Neural progenitor cell (in vitro differentiated cells): Measurements from ENCODE around the gene SLC51B. TPM values are rescaled to one million over a fixed set of nuclear protein-coding genes. Genes with fewer than 3 reads are reported as not detected.
A peak's percentile ranks its signal among the peaks of the same experiment; 100 is the strongest.

Source experiments
- DNase-seq: peaks from one replicate; pipeline ENCODE4 v3.0.0-alpha.2; 2016; ENCODE audit warnings: low spot score
- H2AFZ ChIP-seq: fragments of 200-600 bp; sonication (generic); replicated peaks from 2 replicates; pipeline ENCODE4 v1.6.1; 2016; ENCODE audit warnings: antibody characterized with exemption
- H3F3A ChIP-seq: fragments of 200-600 bp; sonication (generic); 2 replicates; pipeline ENCODE4 v1.6.1; 2016; ENCODE audit warnings: antibody characterized with exemption, low read depth
- H3K27ac ChIP-seq: fragments of 200-600 bp; sonication (generic); 2 replicates; pipeline ENCODE4 v1.5.1; 2016; ENCODE audit warnings: mild to moderate bottlenecking
- H3K27me3 ChIP-seq: fragments of 200-600 bp; sonication (generic); 2 replicates; pipeline ENCODE4 v1.6.1; 2016; ENCODE audit warnings: mild to moderate bottlenecking, moderate library complexity
- H3K36me3 ChIP-seq: fragments of 200-600 bp; sonication (generic); 2 replicates; pipeline ENCODE4 v1.5.1; 2016
- H3K4me1 ChIP-seq: fragments of 200-600 bp; sonication (generic); 2 replicates; pipeline ENCODE4 v1.6.1; 2016; ENCODE audit warnings: mixed run types
- H3K4me2 ChIP-seq: fragments of 200-600 bp; sonication (generic); 2 replicates; pipeline ENCODE4 v1.6.1; 2016
- H3K4me3 ChIP-seq: fragments of 200-600 bp; sonication (generic); 2 replicates; pipeline ENCODE4 v1.5.1; 2016
- H3K79me2 ChIP-seq: fragments of 200-600 bp; sonication (generic); 2 replicates; pipeline ENCODE4 v1.6.1; 2016; ENCODE audit warnings: low read depth
- H3K9ac ChIP-seq: fragments of 200-600 bp; sonication (generic); 2 replicates; pipeline ENCODE4 v1.6.1; 2016
- H3K9me3 ChIP-seq: fragments of 200-600 bp; sonication (generic); 2 replicates; pipeline ENCODE4 v1.5.1; 2016; ENCODE audit warnings: low read depth
- H4K20me1 ChIP-seq: fragments of 200-600 bp; sonication (generic); 2 replicates; pipeline ENCODE4 v1.6.1; 2016; ENCODE audit warnings: low read depth
- H3K27ac Mint-ChIP-seq: 3 replicates; pipeline ENCODE4 v1.8.0; 2021; ENCODE audit warnings: mixed read lengths
- H3K27me3 Mint-ChIP-seq: 2 replicates; pipeline ENCODE4 v1.8.0; 2022; ENCODE audit warnings: low read depth, mild to moderate bottlenecking, inconsistent platforms, moderate library complexity, mixed read lengths; ENCODE audit not compliant: insufficient read depth
- H3K36me3 Mint-ChIP-seq: 3 replicates; pipeline ENCODE4 v1.8.0; 2021; ENCODE audit warnings: mixed read lengths
- H3K4me1 Mint-ChIP-seq: 3 replicates; pipeline ENCODE4 v1.8.0; 2021; ENCODE audit warnings: mixed read lengths
- H3K4me3 Mint-ChIP-seq: 3 replicates; pipeline ENCODE4 v1.8.0; 2021; ENCODE audit warnings: mild to moderate bottlenecking, moderate library complexity, mixed read lengths
- H3K9me3 Mint-ChIP-seq: 3 replicates; pipeline ENCODE4 v1.8.0; 2020; ENCODE audit warnings: mixed read lengths
- EZH2 ChIP-seq: fragments of 200-600 bp; sonication (generic); IDR thresholded peaks from 2 replicates; pipeline ENCODE4 v1.6.1; 2017; ENCODE audit warnings: antibody characterized with exemption, mild to moderate bottlenecking, moderate library complexity
- EZH2phosphoT487 ChIP-seq: fragments of 200-600 bp; sonication (generic); IDR thresholded peaks from 2 replicates; pipeline ENCODE4 v1.6.1; 2017; ENCODE audit warnings: antibody characterized with exemption
- total RNA-seq: library from RNA; depleted of rRNA; stranded (reverse); fragments of >200 nt; gene quantifications from 2 replicates; pipeline ENCODE4 v1.2.3, GENCODE V29; 2015; ENCODE audit warnings: low replicate concordance
- TF ChIP-seq, protein P1 (sequence below): fragments of 200-600 bp; sonication (generic); IDR thresholded peaks from 2 replicates; pipeline ENCODE4 v1.5.1; 2017; ENCODE audit warnings: antibody characterized with exemption, mild to moderate bottlenecking

SLC51B gene
- total RNA-seq, 1 donor from 2014 or later = not detected

DNA sequence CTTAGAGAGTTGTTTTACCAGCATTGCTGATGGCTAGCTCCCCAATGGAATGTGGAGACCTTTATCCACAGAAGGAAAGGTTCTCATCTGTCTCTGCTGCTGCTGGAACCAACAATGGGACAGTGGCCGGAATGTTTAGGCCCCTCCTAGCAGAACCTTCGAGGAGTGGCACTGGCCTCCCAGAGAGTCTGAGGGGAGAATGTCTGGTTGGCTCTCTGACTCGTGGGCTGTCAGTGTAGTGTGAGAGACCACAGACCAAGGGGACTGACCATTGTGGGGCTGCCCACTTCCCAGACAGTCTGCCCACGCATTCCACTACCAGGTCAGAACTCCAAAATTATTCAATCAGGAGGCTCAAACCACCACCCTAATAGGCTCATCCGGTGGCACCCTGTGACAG, 17.5 kb downstream of the SLC51B start:
- no peak for TF ChIP-seq EZH2phosphoT487
- TF ChIP-seq, protein P1, sequence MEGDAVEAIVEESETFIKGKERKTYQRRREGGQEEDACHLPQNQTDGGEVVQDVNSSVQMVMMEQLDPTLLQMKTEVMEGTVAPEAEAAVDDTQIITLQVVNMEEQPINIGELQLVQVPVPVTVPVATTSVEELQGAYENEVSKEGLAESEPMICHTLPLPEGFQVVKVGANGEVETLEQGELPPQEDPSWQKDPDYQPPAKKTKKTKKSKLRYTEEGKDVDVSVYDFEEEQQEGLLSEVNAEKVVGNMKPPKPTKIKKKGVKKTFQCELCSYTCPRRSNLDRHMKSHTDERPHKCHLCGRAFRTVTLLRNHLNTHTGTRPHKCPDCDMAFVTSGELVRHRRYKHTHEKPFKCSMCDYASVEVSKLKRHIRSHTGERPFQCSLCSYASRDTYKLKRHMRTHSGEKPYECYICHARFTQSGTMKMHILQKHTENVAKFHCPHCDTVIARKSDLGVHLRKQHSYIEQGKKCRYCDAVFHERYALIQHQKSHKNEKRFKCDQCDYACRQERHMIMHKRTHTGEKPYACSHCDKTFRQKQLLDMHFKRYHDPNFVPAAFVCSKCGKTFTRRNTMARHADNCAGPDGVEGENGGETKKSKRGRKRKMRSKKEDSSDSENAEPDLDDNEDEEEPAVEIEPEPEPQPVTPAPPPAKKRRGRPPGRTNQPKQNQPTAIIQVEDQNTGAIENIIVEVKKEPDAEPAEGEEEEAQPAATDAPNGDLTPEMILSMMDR = no peak
- no peak for TF ChIP-seq EZH2
- no peak overlapping the region for H3K27ac ChIP-seq
- no peak overlapping the region for H3K9ac ChIP-seq
- peaks cover 10% of the 10 kb centered on the region for H3K27me3 ChIP-seq
- Mint-ChIP-seq H3K9me3 (peaks cover 4% of the 10 kb centered on the region), H3K4me3 (no peak overlapping the region), H3K4me1 (peaks cover 19% of the 10 kb centered on the region), H3K27ac (no peak overlapping the region), H3K36me3 (no peaks in the 10 kb centered on the region), H3K27me3 (peaks cover 13% of the 10 kb centered on the region)
- no peak overlapping the region for H3K4me2 ChIP-seq
- H4K20me1 ChIP-seq = no peaks in the 10 kb centered on the region
- peaks cover 26% of the 10 kb centered on the region for H3F3A ChIP-seq
- no peak overlapping the region for H2AFZ ChIP-seq
- peaks cover 27% of the 10 kb centered on the region for H3K4me1 ChIP-seq
- H3K4me3 ChIP-seq = no peak overlapping the region
- no peaks in the 10 kb centered on the region for H3K36me3 ChIP-seq
- no peak for DNase-seq
- no peaks in the 10 kb centered on the region for H3K9me3 ChIP-seq
- H3K79me2 ChIP-seq = no peaks in the 10 kb centered on the region

DNA sequence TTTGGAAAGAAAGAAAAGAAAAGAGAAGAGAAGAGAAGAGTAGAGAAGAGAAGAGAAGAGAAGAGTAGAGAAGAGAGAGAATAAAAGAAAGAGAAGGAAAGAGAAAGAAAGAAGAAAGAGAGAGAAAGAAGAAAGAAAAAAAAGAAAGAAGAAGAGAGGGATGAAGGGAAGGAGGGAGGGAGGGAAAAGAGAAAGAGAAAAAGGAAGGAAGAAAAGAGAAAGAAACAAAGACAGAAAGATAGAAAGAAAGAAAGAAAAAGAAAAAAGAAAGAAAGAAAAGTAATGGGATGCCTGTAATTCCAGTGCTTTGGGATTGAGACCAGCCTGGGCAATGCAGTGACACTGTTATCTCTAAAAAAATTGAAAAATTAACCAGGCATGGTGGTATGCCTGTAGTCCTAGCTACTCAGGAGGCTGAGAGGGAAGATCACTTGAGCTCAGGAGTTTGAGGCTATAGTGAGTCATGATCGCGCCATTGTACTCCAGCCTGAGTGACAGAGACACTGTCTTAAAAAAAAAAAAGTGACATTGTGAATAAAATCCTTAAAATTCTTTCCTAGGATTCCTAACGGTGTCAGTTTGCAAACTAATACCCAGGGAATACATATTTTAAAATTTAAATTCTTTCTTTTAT, 20.9 kb downstream of the SLC51B start:
- H3K36me3 Mint-ChIP-seq = no peaks in the 10 kb centered on the region

DNA sequence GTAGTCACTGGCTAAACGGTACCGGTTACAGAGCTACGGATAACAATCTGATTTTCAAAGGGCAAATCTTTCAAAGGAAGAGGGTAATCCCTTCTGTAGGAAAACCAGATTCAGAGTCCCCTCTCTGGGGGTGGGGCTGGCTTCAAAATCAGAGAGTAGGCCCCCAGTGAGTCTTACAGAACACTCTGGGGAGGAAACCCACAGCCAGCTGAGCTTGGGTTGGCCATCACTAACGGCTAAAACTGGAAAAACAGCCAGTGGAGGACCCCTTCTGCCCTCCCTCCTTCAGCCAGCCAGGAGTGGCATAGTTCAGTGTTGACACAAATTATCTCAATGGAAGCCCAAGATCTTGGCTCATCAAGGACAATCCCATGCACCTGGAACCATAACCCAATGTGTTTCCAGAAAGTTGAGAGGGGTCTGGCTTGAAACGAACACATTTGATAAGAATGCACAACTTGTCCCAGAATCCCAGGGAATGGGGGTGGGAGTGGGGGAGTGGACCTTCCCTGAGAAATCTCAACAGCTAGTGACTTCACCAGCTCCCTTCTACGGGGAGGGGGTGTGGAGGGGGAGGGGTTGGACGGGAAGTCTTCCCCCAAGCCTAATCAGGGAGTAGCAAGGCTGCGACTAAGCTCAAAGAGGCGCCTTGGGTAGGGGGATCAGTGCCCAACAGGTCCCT, 21.6 kb downstream of the SLC51B start:
- Mint-ChIP-seq H3K4me3 (peak overlapping the region; percentile 71), H3K27me3 (peaks cover 23% of the 10 kb centered on the region), H3K27ac (no peak overlapping the region), H3K36me3 (no peaks in the 10 kb centered on the region), H3K4me1 (peaks cover 32% of the 10 kb centered on the region), H3K9me3 (peaks cover 4% of the 10 kb centered on the region)
- no peak for TF ChIP-seq EZH2phosphoT487
- no peak for TF ChIP-seq EZH2
- TF ChIP-seq, protein P1 = no peak
- Histone ChIP-seq H3K9ac (no peak overlapping the region), H3K4me1 (peaks cover 30% of the 10 kb centered on the region), H3F3A (peaks cover 37% of the 10 kb centered on the region), H3K36me3 (no peaks in the 10 kb centered on the region), H4K20me1 (no peaks in the 10 kb centered on the region), H3K4me2 (peak overlapping the region; percentile 95), H3K9me3 (no peaks in the 10 kb centered on the region), H3K27ac (no peak overlapping the region), H2AFZ (peak overlapping the region; percentile 83), H3K79me2 (no peaks in the 10 kb centered on the region), H3K4me3 (peak overlapping the region; percentile 51), H3K27me3 (peaks cover 30% of the 10 kb centered on the region)
- peak; percentile 45 for DNase-seq

More for the DNA sequence above, 20.9 kb downstream of the SLC51B start:
- H3K27me3 ChIP-seq = peaks cover 30% of the 10 kb centered on the region
- H3K4me3 ChIP-seq = peak overlapping the region; percentile 51
- H3K79me2 ChIP-seq = no peaks in the 10 kb centered on the region
- H2AFZ ChIP-seq = no peak overlapping the region
- H4K20me1 ChIP-seq = no peaks in the 10 kb centered on the region
- Mint-ChIP-seq H3K4me3 (no peak overlapping the region), H3K27me3 (peaks cover 23% of the 10 kb centered on the region), H3K9me3 (peaks cover 4% of the 10 kb centered on the region), H3K4me1 (peaks cover 29% of the 10 kb centered on the region), H3K27ac (no peak overlapping the region)
- H3K9me3 ChIP-seq = no peaks in the 10 kb centered on the region
- TF ChIP-seq, protein P1 = no peak
- no peak for TF ChIP-seq EZH2phosphoT487
- H3F3A ChIP-seq = peaks cover 37% of the 10 kb centered on the region
- peaks cover 30% of the 10 kb centered on the region for H3K4me1 ChIP-seq
- no peaks in the 10 kb centered on the region for H3K36me3 ChIP-seq
- H3K9ac ChIP-seq = no peak overlapping the region
- H3K4me2 ChIP-seq = peak overlapping the region; percentile 95
- H3K27ac ChIP-seq = no peak overlapping the region
- peak; percentile 30 for DNase-seq
